Lower leg skin (tissue), 4 donors: ENCODE data around the gene WHRN. TPM values are rescaled to one million over a fixed set of nuclear protein-coding genes. Genes with fewer than 3 reads are reported as not detected.

Experiments
- DNase-seq, 2 donors: peaks; one replicate each; pipeline ENCODE4 v3.0.0-alpha.2; 2019; ENCODE audit warnings: low spot score in 2 of 2
- H3K4me3 ChIP-seq: fragments of 200-600 bp; sonication (generic); 2 replicates; pipeline ENCODE4 v1.5.1; 2017; ENCODE audit warnings: mild to moderate bottlenecking, low read depth; ENCODE audit not compliant: poor library complexity, severe bottlenecking
- POLR2A ChIP-seq, 2 donors: fragments of 450-650 bp; IDR thresholded peaks; one replicate each; pipeline ENCODE4 v1.6.1; 2016 to 2017; ENCODE audit warnings: antibody characterized with exemption in 2 of 2, mild to moderate bottlenecking in 1 of 2, moderate library complexity in 1 of 2
- WGBS, 2 donors: methylation state at CpG; one replicate each; pipeline ENCODE4 v1.1.5; 2018; 5-methylcytosine and 5-hydroxymethylcytosine counted together
- intact Hi-C: fragments of 100-400 bp; cut with DNase I; formaldehyde crosslinking; loops from one replicate; pipeline ENCODE4 v1.15.0; 2023; ENCODE audit warnings: low total_unique reads
- total RNA-seq, 4 donors: library from RNA; depleted of rRNA; stranded (reverse); fragments of >200 nt; gene quantifications; one replicate each; pipeline ENCODE4 v1.1.0, GENCODE V29; 2016
- TF ChIP-seq, protein P1 (sequence below), 3 donors: fragments of 450-650 bp; IDR thresholded peaks; one replicate each; pipeline ENCODE4 v1.5.1; 2016; ENCODE audit warnings: antibody characterized with exemption in 3 of 3, mild to moderate bottlenecking in 3 of 3, moderate library complexity in 2 of 3

Gene WHRN
- total RNA-seq, 4 donors from 2014 or later, result 8.7 to 15.0 (median 10.5) TPM

DNA sequence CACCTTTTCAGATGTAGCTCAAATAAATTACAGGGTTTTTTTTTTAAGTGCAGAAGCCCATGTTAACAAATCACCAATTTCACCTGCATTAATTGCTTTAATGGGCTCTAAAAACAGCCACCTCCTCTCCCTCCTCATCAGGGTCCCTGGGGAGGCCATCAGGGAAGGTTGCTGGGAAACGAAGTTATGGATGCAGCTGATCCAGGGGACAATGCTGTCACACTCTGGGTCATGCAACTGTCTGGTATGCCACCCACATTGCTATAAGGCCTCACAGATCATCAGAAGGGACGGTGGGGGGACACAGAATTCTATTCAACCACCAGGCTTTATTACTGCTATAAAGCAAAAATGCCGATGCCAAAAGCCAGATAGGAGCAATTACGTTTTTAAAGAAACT lies 9.3 kb downstream of the WHRN start:
- no peak overlapping the region for H3K4me3 ChIP-seq
- WGBS, 2 donors, result 80 to 84% methylated on average over 4 of the region's 4 CpGs
- TF ChIP-seq, protein P1, sequence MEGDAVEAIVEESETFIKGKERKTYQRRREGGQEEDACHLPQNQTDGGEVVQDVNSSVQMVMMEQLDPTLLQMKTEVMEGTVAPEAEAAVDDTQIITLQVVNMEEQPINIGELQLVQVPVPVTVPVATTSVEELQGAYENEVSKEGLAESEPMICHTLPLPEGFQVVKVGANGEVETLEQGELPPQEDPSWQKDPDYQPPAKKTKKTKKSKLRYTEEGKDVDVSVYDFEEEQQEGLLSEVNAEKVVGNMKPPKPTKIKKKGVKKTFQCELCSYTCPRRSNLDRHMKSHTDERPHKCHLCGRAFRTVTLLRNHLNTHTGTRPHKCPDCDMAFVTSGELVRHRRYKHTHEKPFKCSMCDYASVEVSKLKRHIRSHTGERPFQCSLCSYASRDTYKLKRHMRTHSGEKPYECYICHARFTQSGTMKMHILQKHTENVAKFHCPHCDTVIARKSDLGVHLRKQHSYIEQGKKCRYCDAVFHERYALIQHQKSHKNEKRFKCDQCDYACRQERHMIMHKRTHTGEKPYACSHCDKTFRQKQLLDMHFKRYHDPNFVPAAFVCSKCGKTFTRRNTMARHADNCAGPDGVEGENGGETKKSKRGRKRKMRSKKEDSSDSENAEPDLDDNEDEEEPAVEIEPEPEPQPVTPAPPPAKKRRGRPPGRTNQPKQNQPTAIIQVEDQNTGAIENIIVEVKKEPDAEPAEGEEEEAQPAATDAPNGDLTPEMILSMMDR (IDR thresholded peaks at IDR 0.05), result no peak
- no peak for TF ChIP-seq POLR2A (IDR thresholded peaks at IDR 0.05)
- DNase-seq, result no peak
- intact Hi-C loops, result no loop called here

GRCh38 chr9:114494776-114495569 lies 10.3 kb downstream of the WHRN start:
- no peak overlapping the region for H3K4me3 ChIP-seq
- TF ChIP-seq, protein P1 (IDR thresholded peaks at IDR 0.05), result no peak
- TF ChIP-seq POLR2A (IDR thresholded peaks at IDR 0.05), result no peak
- no peak for DNase-seq
- 77 to 81% methylated on average over 12 of the region's 12 CpGs for WGBS, 2 donors
- intact Hi-C loops, result no loop called here

- DNase-seq, result no peak
- 77 to 78% methylated on average over 8 of the region's 8 CpGs for WGBS, 2 donors
- no peak for TF ChIP-seq POLR2A (IDR thresholded peaks at IDR 0.05)
- intact Hi-C loops, result no loop called here
- H3K4me3 ChIP-seq, result no peak overlapping the region
These were observed 11.6 kb downstream of the WHRN start for GRCh38 chr9:114493521-114494184.

DNA sequence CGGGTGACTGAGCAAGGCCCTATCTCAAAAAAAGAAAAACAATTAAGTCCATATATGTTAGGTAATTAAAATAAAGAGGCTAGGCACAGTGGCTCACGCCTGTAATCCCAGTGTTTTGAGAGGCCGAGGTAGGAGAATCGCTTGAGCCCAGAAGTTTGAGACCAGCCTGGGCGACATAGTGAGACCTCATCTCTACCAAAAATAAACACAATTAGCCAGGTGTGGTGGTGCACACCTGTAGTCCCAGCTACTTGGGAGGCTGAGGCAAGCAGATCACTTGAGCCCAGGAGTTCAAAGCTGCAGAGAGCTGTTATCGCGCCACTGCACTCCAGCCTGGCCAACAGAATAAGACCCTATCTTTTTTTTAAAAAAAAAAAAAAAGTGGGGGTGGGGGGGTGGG lies 12.3 kb downstream of the WHRN start:
- no peak for DNase-seq
- no peak overlapping the region for H3K4me3 ChIP-seq
- intact Hi-C loops, result no loop called here
- TF ChIP-seq, protein P1 (IDR thresholded peaks at IDR 0.05), result no peak
- TF ChIP-seq POLR2A (IDR thresholded peaks at IDR 0.05), result no peak
- 95 to 98% methylated on average over 7 of the region's 7 CpGs for WGBS, 2 donors

GRCh38 chr9:114491430-114492003 lies 13.8 kb downstream of the WHRN start:
- H3K4me3 ChIP-seq, result no peak overlapping the region
- 83 to 84% methylated on average over 17 of the region's 17 CpGs for WGBS, 2 donors
- intact Hi-C loops, result no loop called here
- TF ChIP-seq, protein P1 (IDR thresholded peaks at IDR 0.05), result no peak
- no peak for TF ChIP-seq POLR2A (IDR thresholded peaks at IDR 0.05)
- no peak for DNase-seq

GRCh38 chr9:114489928-114490327 lies 15.3 kb downstream of the WHRN start:
- 94 to 96% methylated on average over 12 of the region's 12 CpGs for WGBS, 2 donors
- no peak overlapping the region for H3K4me3 ChIP-seq
- TF ChIP-seq POLR2A (IDR thresholded peaks at IDR 0.05), result no peak
- TF ChIP-seq, protein P1 (IDR thresholded peaks at IDR 0.05), result no peak
- intact Hi-C loops, result loop anchor here (10.0 kb wide), 1 partner anchor 85 kb away; no protein-coding TSS in a partner anchor
- no peak for DNase-seq
